H1 (cell line): Measurements from ENCODE around the gene RPS29. TPM values are rescaled to one million over a fixed set of nuclear protein-coding genes. Genes with fewer than 3 reads are reported as not detected.

Experiments used
- CTCF ChIA-PET: fragments of 300-600 bp; sonication (Branson Sonifier 250); formaldehyde crosslinking; loops from one replicate; lab custom pipeline; 2021; ENCODE audit not compliant: partially characterized antibody; lab: Charles Lee
- POLR2A ChIA-PET: fragments of 300-600 bp; sonication (Branson Sonifier 250); formaldehyde crosslinking; loops from one replicate; lab custom pipeline; 2021; ENCODE audit warnings: inconsistent platforms; ENCODE audit not compliant: partially characterized antibody; lab: Charles Lee
- DNase-seq, 2 experiments: peaks; one replicate each; pipeline versions ENCODE4 v3.0.0 to v3.0.0-alpha.2; 2010 to 2022; ENCODE audit warnings: low spot score in 2 of 2, low read depth in 1 of 2, mixed read lengths in 1 of 2
- FAIRE-seq: peaks from 2 replicates; lab custom pipeline; 2011; peaks lifted over from hg19 to GRCh38; lab: Jason Lieb, UNC
- H2AFZ ChIP-seq: 2 replicates; pipeline ENCODE4 v1.8.1; 2012; ENCODE audit warnings: low read length, inconsistent platforms
- H2AK5ac ChIP-seq: 2 replicates; pipeline ENCODE4 v1.6.1; 2013; ENCODE audit warnings: low read depth, low read length
- H2BK120ac ChIP-seq: replicated peaks from 2 replicates; pipeline ENCODE3; 2013; ENCODE audit warnings: low read depth, low read length, inconsistent platforms
- H2BK12ac ChIP-seq: 2 replicates; pipeline ENCODE4 v1.6.1; 2013; ENCODE audit warnings: low read depth, low read length
- H2BK15ac ChIP-seq: 2 replicates; pipeline ENCODE4 v1.6.1; 2013; ENCODE audit warnings: low read length
- H2BK20ac ChIP-seq: 2 replicates; pipeline ENCODE4 v1.6.1; 2013; ENCODE audit warnings: low read length
- H2BK5ac ChIP-seq: 2 replicates; pipeline ENCODE4 v1.6.1; 2013; ENCODE audit warnings: low read depth, low read length
- H3K14ac ChIP-seq: 2 replicates; pipeline ENCODE4 v1.6.1; 2013; ENCODE audit warnings: inconsistent platforms; ENCODE audit not compliant: insufficient read length
- H3K18ac ChIP-seq: 2 replicates; pipeline ENCODE4 v1.6.1; 2013; ENCODE audit warnings: low read length; ENCODE audit errors: extremely low read depth
- H3K23ac ChIP-seq: 2 replicates; pipeline ENCODE4 v1.6.1; 2013; ENCODE audit warnings: inconsistent platforms; ENCODE audit not compliant: insufficient read length
- H3K23me2 ChIP-seq: 2 replicates; pipeline ENCODE4 v1.6.1; 2013; ENCODE audit warnings: low read depth, low read length
- H3K27ac ChIP-seq: 2 replicates; pipeline ENCODE4 v1.6.1; 2011; ENCODE audit warnings: low read depth, low read length, inconsistent platforms
- H3K27me3 ChIP-seq, 4 experiments: replicated peaks in 1 of 4; 1 replicate in 1 of 4; 2 replicates in 3 of 4; pipeline versions ENCODE4 v1.6.1 to v1.8.1; 2011 to 2013; ENCODE audit warnings: low read length in 3 of 4, mild to moderate bottlenecking in 3 of 4, inconsistent platforms in 2 of 4, mixed read lengths in 2 of 4, moderate library complexity in 1 of 4; ENCODE audit not compliant: control insufficient read depth in 3 of 4, insufficient read depth in 3 of 4; ENCODE audit errors: extremely low read depth in 1 of 4
- H3K36me3 ChIP-seq, 4 experiments: 2 replicates each; pipeline versions ENCODE4 v1.6.1 to v1.8.1; 2011 to 2013; ENCODE audit warnings: mild to moderate bottlenecking in 4 of 4, low read length in 3 of 4, moderate library complexity in 2 of 4, control low read depth in 1 of 4, inconsistent platforms in 1 of 4; ENCODE audit not compliant: insufficient read depth in 4 of 4, control insufficient read depth in 2 of 4
- H3K4ac ChIP-seq: replicated peaks from 2 replicates; pipeline ENCODE3; 2013; ENCODE audit warnings: low read length, low read depth, mixed read lengths, inconsistent platforms; ENCODE audit not compliant: insufficient read length
- H3K4me1 ChIP-seq, 4 experiments: replicated peaks in 1 of 4; 1 replicate in 1 of 4; 2 replicates in 3 of 4; pipeline versions ENCODE4 v1.6.1 to v1.8.1; 2011 to 2013; ENCODE audit warnings: low read length in 3 of 4, inconsistent platforms in 2 of 4, mixed read lengths in 1 of 4; ENCODE audit not compliant: insufficient read depth in 4 of 4, control insufficient read depth in 3 of 4
- H3K4me2 ChIP-seq, 2 experiments: 2 replicates each; pipeline versions ENCODE4 v1.6.1 to v1.8.1; 2011 to 2013; ENCODE audit warnings: low read depth in 2 of 2, low read length in 2 of 2, control low read depth in 1 of 2, inconsistent platforms in 1 of 2, mild to moderate bottlenecking in 1 of 2; ENCODE audit not compliant: insufficient read depth in 1 of 2
- H3K4me3 ChIP-seq, 4 experiments: fragments of 200-600, 300-600 bp in 1 of 4; sonication (generic), shearing (Covaris generic), sonication (Bioruptor Twin) in 1 of 4; 2 replicates each; pipeline versions ENCODE4 v1.5.1 to v1.8.1; 2011 to 2016; ENCODE audit warnings: low read length in 4 of 4, low read depth in 3 of 4, control low read depth in 2 of 4, inconsistent platforms in 2 of 4, mild to moderate bottlenecking in 2 of 4, mixed read lengths in 1 of 4, moderate library complexity in 1 of 4; ENCODE audit not compliant: insufficient read depth in 2 of 4; ENCODE audit errors: extremely low read depth in 1 of 4
- H3K56ac ChIP-seq: replicated peaks from 2 replicates; pipeline ENCODE3; 2013; ENCODE audit warnings: low read depth, mild to moderate bottlenecking, mixed read lengths, low read length, inconsistent platforms; ENCODE audit not compliant: insufficient read length
- H3K79me1 ChIP-seq: 2 replicates; pipeline ENCODE4 v1.6.1; 2013; ENCODE audit warnings: low read depth, low read length, control low read depth
- H3K79me2 ChIP-seq, 2 experiments: 2 replicates each; pipeline versions ENCODE4 v1.6.1 to v1.8.1; 2012 to 2013; ENCODE audit warnings: low read length in 2 of 2, mild to moderate bottlenecking in 2 of 2, inconsistent platforms in 1 of 2; ENCODE audit not compliant: insufficient read depth in 2 of 2, control insufficient read depth in 1 of 2
- H3K9ac ChIP-seq, 4 experiments: replicated peaks in 1 of 4; 1 replicate in 1 of 4; 2 replicates in 3 of 4; pipeline versions ENCODE4 v1.6.1 to v1.8.1; 2011 to 2013; ENCODE audit warnings: low read depth in 3 of 4, low read length in 3 of 4, control low read depth in 2 of 4, mild to moderate bottlenecking in 2 of 4, moderate library complexity in 2 of 4, inconsistent platforms in 1 of 4; ENCODE audit errors: extremely low read depth in 1 of 4
- H3K9me3 ChIP-seq, 2 experiments: 2 replicates each; pipeline versions ENCODE4 v1.6.1 to v1.8.1; 2012 to 2013; ENCODE audit warnings: mild to moderate bottlenecking in 2 of 2, moderate library complexity in 2 of 2, control low read depth in 1 of 2, inconsistent platforms in 1 of 2, low read depth in 1 of 2, low read length in 1 of 2, mixed read lengths in 1 of 2; ENCODE audit not compliant: insufficient read depth in 2 of 2
- H4K20me1 ChIP-seq, 2 experiments: replicated peaks in 1 of 2; 2 replicates each; pipeline versions ENCODE3 to v1.8.1; 2011 to 2013; ENCODE audit warnings: inconsistent platforms in 2 of 2, low read length in 2 of 2, mild to moderate bottlenecking in 1 of 2; ENCODE audit not compliant: insufficient read depth in 2 of 2, control insufficient read depth in 1 of 2
- H4K5ac ChIP-seq: 2 replicates; pipeline ENCODE4 v1.6.1; 2013; ENCODE audit warnings: low read length, low read depth, mixed read lengths, inconsistent platforms; ENCODE audit not compliant: insufficient read length
- H4K8ac ChIP-seq: 2 replicates; pipeline ENCODE4 v1.8.0; 2013; ENCODE audit warnings: mild to moderate bottlenecking, moderate library complexity, low read length, inconsistent platforms; ENCODE audit not compliant: insufficient read depth; ENCODE audit errors: extremely low read depth
- H4K91ac ChIP-seq: replicated peaks from 2 replicates; pipeline ENCODE3; 2013; ENCODE audit warnings: low read length, mixed read lengths, inconsistent platforms; ENCODE audit not compliant: insufficient read length
- BACH1 ChIP-seq: IDR thresholded peaks from 2 replicates; pipeline ENCODE4 v1.6.1; 2012; ENCODE audit warnings: low read length, improper control_type of control experiment
- BRCA1 ChIP-seq: IDR thresholded peaks from 2 replicates; pipeline ENCODE4 v1.6.1; 2012; ENCODE audit warnings: low read depth, low read length, improper control_type of control experiment
- CHD1 ChIP-seq: IDR thresholded peaks from 2 replicates; pipeline ENCODE4 v1.6.1; 2012; ENCODE audit warnings: low read depth, low read length, improper control_type of control experiment
- EP300 ChIP-seq, 2 experiments: IDR thresholded peaks; 1 replicate in 1 of 2; 2 replicates in 1 of 2; pipeline ENCODE4 v1.6.1; 2011 to 2012; ENCODE audit warnings: low read depth in 2 of 2, low read length in 2 of 2, mild to moderate bottlenecking in 2 of 2, borderline replicate concordance in 1 of 2, inconsistent platforms in 1 of 2, moderate library complexity in 1 of 2
- FOSL1 ChIP-seq: IDR thresholded peaks from 2 replicates; pipeline ENCODE4 v1.6.1; 2011; ENCODE audit warnings: mild to moderate bottlenecking, low read depth, low read length, moderate library complexity; ENCODE audit not compliant: insufficient read depth
- JUND ChIP-seq: IDR thresholded peaks from 2 replicates; pipeline ENCODE4 v1.6.1; 2011; ENCODE audit warnings: mild to moderate bottlenecking, improper control_type of control experiment, low read length
- KDM1A ChIP-seq: fragments of 200-600, 300-600 bp; sonication (generic); IDR thresholded peaks from 2 replicates; pipeline ENCODE4 v1.7.1; 2016; ENCODE audit warnings: mild to moderate bottlenecking, low read length, borderline replicate concordance
- KDM4A ChIP-seq: IDR thresholded peaks from one replicate; pipeline ENCODE4 v1.7.1; 2012; ENCODE audit warnings: low read depth, mild to moderate bottlenecking, moderate library complexity, low read length, inconsistent platforms; ENCODE audit not compliant: severe bottlenecking
- MAX ChIP-seq: IDR thresholded peaks from 2 replicates; pipeline ENCODE4 v1.6.1; 2012; ENCODE audit warnings: inconsistent platforms
- PHF8 ChIP-seq: fragments of 200-600 bp; sonication (generic); conservative IDR thresholded peaks from 2 replicates; pipeline ENCODE4 v1.7.1; 2012; ENCODE audit warnings: low read depth, mild to moderate bottlenecking, inconsistent platforms, low read length, moderate library complexity
- POU5F1 ChIP-seq: IDR thresholded peaks from 2 replicates; pipeline ENCODE4 v1.6.1; 2011; ENCODE audit warnings: low read depth, mild to moderate bottlenecking, low read length, moderate library complexity
- SP4 ChIP-seq: IDR thresholded peaks from 2 replicates; pipeline ENCODE4 v1.6.1; 2012; ENCODE audit warnings: low read length, inconsistent platforms
- TAF1 ChIP-seq: IDR thresholded peaks from 2 replicates; pipeline ENCODE4 v1.6.1; 2011; ENCODE audit warnings: mild to moderate bottlenecking, low read depth, low read length
- TCF12 ChIP-seq: IDR thresholded peaks from 2 replicates; pipeline ENCODE4 v1.6.1; 2011; ENCODE audit warnings: low read depth, mild to moderate bottlenecking, low read length
- ZNF274 ChIP-seq: IDR thresholded peaks from 2 replicates; pipeline ENCODE4 v1.7.0; 2012; ENCODE audit warnings: low read length, borderline replicate concordance; ENCODE audit errors: extremely low read depth
- WGBS, 2 experiments: shearing (Covaris generic) in 1 of 2; methylation state at CpG; one replicate each; pipeline versions ENCODE4 v1.1.6 to v1.1.7; 2013 to 2015; ENCODE audit warnings: low lambda C conversion rate in 2 of 2, mixed read lengths in 2 of 2, inconsistent platforms in 1 of 2, low coverage in 1 of 2, missing lambda C conversion rate in 1 of 2; ENCODE audit not compliant: insufficient replicate concordance in 2 of 2, insufficient coverage in 1 of 2, insufficient read length in 1 of 2; ENCODE audit errors: extremely low coverage in 1 of 2, missing lambda C conversion rate in 1 of 2; 5-methylcytosine and 5-hydroxymethylcytosine counted together
- polyA plus RNA-seq, 7 experiments: library from polyadenylated mRNA; depleted of rRNA in 3 of 7; stranded (reverse) in 5 of 7; unstranded in 2 of 7; fragments of >200 nt in 5 of 7; fragments of 200-250 nt in 2 of 7; gene quantifications; 1 replicate in 5 of 7; 2 replicates in 1 of 7; 4 replicates in 1 of 7; pipeline versions ENCODE4 v1.2.1 to v1.2.3, GENCODE V29; 2011 to 2013; ENCODE audit warnings: missing spikeins in 2 of 7, mixed read lengths in 2 of 7
- total RNA-seq: library from RNA; stranded (reverse); fragmentation: NEBNext Ultra II Directional; extraction: Animal tissue kit (Norgen Biotek cat#: 25700); gene quantifications from 2 replicates; pipeline ENCODE4 v1.2.1, GENCODE V29; 2021

Gene RPS29
- total and polyA plus RNA-seq, 2 of the 8 experiments (the other 6 are each of a cell fraction or from before 2014, with no cell fraction given): 2,193 to 23,165 TPM

DNA sequence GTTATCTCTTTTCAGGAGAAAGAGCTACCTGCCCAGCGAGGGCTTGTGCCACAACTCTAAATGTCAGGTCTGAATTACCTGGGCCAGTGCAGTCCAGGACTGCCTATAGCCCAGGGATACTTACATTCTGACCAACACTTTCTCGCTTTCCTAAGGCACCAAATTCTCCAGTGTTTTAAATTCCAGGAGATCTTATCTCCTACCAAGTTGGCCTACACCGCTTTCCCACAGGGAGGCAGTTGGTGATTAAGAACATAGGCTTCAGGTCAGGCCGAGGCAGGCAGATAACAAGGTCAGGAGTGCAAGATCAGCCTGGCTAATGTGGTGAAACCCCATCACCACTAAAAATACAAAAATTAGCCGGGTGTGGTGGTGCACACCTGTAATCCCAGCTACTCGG is 41.1 kb downstream of the RPS29 start:
- Histone ChIP-seq H3K4ac (no peak overlapping the region), H3K9ac (no peak overlapping the region), H4K5ac (no peak overlapping the region), H2BK5ac (no peak overlapping the region), H2BK15ac (no peak overlapping the region), H3K9me3 (peaks cover 9 to 10% of the 10 kb centered on the region in 2 experiments; a peak in 3 of 4 replicates), H2BK12ac (no peak overlapping the region), H4K20me1 (no peaks in the 10 kb centered on the region), H3K79me1 (no peaks in the 10 kb centered on the region), H2BK20ac (no peak overlapping the region), H3K36me3 (peaks cover 0 to 5% (median 0%) of the 10 kb centered on the region in 4 experiments; a peak in 2 of 8 replicates), H3K27ac (no peak overlapping the region), H2AK5ac (no peak overlapping the region), H4K8ac (no peak overlapping the region), H4K91ac (no peak overlapping the region), H3K79me2 (no peaks in the 10 kb centered on the region), H3K4me3 (no peak overlapping the region), H3K14ac (no peak overlapping the region), H3K4me1 (peaks cover 0 to 5% (median 2%) of the 10 kb centered on the region in 4 experiments; a peak in 2 of 7 replicates), H3K27me3 (no peaks in the 10 kb centered on the region), H3K23me2 (no peaks in the 10 kb centered on the region; the same call in 1 of the 2 replicates), H3K18ac (no peak overlapping the region), H2BK120ac (no peak overlapping the region), H3K4me2 (no peak overlapping the region), H3K56ac (no peak overlapping the region), H3K23ac (no peak overlapping the region), H2AFZ (no peak overlapping the region)
- WGBS, 2 experiments: 96% methylated on average over 6 of the region's 6 CpGs; no CpG with 5 or more reads in 1 of the 2 experiments
- DNase-seq (no peak), FAIRE-seq (no peak)
- ChIA-PET POLR2A (interaction anchor here (1.8 kb wide), 1 partner anchor 40 kb away, joined by 8 read pairs; no protein-coding TSS in a partner anchor), CTCF (interaction anchor here (0.9 to 1.1 kb wide), 2 partner anchors 8 to 84 kb away, joined by 3 to 6 read pairs; no protein-coding TSS in a partner anchor)
- TF ChIP-seq BACH1: no peak
- TF ChIP-seq KDM4A: no peak
- TF ChIP-seq ZNF274: no peak
- no peak for TF ChIP-seq PHF8
- TF ChIP-seq CHD1: no peak
- no peak for TF ChIP-seq MAX
- no peak for TF ChIP-seq KDM1A
- TF ChIP-seq JUND: no peak
- no peak for TF ChIP-seq BRCA1
- no peak for TF ChIP-seq TAF1
- no peak for TF ChIP-seq POU5F1
- TF ChIP-seq TCF12: no peak
- TF ChIP-seq EP300 (IDR thresholded peaks at IDR 0.05; ENCODE audit: borderline replicate concordance in 1 of 2, low read depth in 2 of 2, low read length in 2 of 2): no peak
- TF ChIP-seq SP4: no peak
- no peak for TF ChIP-seq FOSL1
